HS-5 (cell line): ENCODE results near the gene C16orf54.
"Not testable (repeated sequence)": the region's sequence is repeated elsewhere in the genome, so short reads cannot be mapped to it uniquely, and the experiment has no call there.

Source experiments
- DNase-seq: peaks from one replicate; pipeline ENCODE4 v3.0.0-alpha.2; 2012; ENCODE audit warnings: low read depth

The C16orf54 gene

GRCh38 chr16:29740630-29741015, 5.2 kb downstream of the C16orf54 start:
- DNase-seq = not testable (repeated sequence)

- not testable (repeated sequence) for DNase-seq
Observed at GRCh38 chr16:29739927-29740629, 5.7 kb downstream of the C16orf54 start.

GRCh38 chr16:29738514-29738913, 7.3 kb downstream of the C16orf54 start:
- no peak for DNase-seq

- DNase-seq = no peak
Observed at GRCh38 chr16:29737713-29738112, 8.1 kb downstream of the C16orf54 start.

DNA sequence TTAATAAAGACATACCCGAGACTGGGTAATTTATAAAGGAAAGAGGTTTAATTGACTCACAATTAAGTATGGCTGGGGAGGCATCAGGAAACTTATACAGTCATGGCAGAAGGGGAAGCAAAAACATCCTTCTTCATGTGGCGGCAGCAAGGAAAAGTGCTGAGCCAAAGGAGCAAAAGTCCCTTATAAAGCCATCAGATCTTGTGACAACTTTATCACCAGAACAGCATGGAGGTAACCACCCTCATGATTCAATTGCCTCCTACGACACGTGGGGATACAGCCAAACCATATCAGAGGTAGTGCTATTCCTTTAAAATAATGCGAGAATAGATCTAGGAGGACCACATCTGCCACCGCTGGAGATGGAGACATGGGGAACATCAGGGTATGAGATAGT, 9.0 kb downstream of the C16orf54 start:
- no peak for DNase-seq

- no peak for DNase-seq
Observed at GRCh38 chr16:29736112-29736511, 9.7 kb downstream of the C16orf54 start.

GRCh38 chr16:29734786-29735185, 11.0 kb downstream of the C16orf54 start:
- DNase-seq = no peak

DNA sequence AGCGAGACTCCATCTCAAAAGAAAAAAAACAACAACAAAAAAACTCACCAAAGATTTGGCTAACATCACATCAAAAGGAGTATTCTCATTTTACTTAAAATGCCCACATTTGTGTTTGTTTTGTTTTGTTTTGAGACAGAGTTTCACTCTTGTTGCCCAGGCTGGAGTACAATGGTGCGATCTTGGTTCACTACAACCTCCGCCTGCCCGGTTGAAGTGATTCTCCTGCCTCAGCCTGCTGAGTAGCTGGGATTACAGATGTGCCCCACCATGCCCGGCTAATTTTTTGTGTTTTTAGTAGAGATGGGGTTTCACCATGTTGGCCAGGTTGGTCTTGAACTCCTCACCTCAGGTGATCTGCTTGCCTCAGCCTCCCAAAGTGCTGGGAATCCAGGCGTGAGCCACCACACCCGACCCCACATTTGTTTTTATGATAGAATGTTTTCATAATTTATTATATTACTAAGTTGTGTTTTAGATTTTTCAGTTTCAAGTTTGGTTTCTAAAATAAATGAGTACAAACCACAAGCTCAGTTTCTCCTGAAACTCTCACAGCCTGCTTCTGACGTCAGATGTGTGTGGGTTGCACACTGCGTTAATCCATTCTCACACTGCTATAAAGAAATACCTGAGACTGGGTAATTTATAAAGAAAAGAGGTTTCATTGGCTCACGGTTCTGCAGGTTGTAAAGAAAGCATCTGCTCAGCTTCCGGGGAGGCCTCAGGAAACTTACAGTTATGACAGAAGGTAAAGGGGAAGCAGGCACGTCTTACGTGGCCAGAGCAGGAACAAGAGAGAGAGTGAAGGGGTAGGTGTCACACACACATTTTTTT, 13.8 kb downstream of the C16orf54 start:
- DNase-seq = not testable (repeated sequence)

DNA sequence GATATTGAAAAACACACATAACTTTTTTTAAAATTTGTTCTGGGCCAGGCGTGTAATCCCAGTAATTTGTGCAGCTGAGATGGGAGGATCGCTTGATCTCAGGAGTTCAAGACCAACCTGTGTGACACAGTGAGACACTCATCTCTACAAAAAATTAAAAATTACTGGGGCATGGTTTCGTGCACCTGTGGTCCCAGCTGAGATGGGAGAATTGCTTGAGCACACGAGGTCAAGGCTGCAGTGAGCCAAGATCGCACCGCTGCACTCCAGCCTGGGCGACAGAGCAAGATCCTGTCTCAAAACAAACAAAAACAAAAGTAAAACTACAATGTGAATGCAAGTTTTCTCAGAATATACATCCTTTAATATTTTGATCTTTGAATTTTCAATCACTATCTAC, 15.1 kb downstream of the C16orf54 start:
- DNase-seq = no peak

- DNase-seq = peak; percentile 24
Observed at GRCh38 chr16:29729116-29729521, 16.7 kb downstream of the C16orf54 start.

DNA sequence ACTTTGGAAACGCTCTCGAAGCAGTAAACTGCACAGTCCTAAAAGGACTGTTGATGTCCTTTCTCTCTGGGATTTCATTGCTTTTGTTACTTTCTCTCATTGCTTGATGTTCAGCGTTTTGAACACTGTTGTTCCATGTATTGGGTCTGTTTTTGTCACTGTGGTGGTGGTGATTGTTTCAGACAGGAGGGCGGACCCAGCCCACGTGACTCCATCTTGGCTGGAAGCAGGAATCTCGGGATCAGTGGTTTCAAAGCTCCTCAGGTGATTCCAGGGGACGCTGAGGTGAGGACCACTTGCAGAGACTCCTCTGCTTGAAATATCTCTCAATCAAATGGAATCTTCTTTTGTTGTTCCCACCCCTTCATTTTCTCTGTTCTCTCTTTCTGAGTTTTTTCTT, 18.3 kb downstream of the C16orf54 start:
- no peak for DNase-seq

- DNase-seq = no peak
Observed at GRCh38 chr16:29726845-29727377, 18.9 kb downstream of the C16orf54 start.

DNA sequence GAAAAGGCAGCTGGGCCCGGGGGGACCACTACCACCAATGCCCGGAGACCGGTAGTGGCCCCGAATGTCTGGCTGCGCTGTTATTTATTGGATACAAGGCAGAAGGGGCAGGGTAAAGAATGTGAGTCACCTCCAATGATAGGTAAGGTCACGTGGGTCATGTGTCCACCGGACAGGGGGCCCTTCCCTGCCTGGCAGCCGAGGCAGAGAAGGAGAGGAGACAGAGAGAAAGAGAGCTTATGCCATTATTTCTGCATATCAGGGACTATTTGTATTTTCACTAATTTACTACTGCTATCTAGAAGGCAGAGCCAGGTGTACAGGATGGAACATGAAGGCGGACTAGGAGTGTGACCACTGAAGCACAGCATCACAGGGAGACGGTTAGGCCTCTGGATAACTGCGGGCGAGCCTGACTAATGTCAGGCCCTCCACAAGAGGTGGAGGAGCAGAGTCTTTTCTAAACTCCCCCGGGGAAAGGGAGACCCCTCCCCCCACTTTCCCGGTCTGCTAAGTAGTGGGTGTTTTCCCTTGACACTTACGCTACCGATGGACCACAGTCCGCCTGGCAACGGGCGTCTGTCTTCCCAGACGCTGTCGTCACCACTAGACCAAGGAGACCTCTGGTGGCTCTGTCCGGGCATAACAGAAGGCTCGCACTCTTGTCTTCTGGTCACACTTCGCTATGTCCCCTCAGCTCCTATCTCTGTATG, 24.5 kb downstream of the C16orf54 start:
- DNase-seq = not testable (repeated sequence)

- no peak for DNase-seq
Observed at GRCh38 chr16:29720703-29721102, 25.1 kb downstream of the C16orf54 start.

DNA sequence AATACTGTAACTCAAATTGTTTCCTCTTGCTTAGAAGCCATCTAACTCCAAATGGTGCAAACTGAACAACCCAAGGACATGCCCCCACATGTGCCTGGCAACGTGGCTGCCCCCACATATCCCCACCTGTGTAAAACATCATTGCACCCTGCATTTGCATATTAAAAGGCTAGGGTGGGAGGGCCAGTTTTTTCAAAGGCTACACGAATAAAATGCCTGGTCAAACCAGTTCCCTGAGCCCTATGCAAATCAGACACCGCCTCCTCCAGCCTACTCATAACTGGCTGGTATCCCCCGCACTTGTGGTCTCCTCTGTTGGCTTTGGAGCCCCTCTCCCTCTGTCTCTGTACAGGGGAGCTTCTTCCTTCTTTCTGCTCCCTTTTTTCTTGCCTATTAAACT, 26.7 kb downstream of the C16orf54 start:
- DNase-seq = no peak

DNA sequence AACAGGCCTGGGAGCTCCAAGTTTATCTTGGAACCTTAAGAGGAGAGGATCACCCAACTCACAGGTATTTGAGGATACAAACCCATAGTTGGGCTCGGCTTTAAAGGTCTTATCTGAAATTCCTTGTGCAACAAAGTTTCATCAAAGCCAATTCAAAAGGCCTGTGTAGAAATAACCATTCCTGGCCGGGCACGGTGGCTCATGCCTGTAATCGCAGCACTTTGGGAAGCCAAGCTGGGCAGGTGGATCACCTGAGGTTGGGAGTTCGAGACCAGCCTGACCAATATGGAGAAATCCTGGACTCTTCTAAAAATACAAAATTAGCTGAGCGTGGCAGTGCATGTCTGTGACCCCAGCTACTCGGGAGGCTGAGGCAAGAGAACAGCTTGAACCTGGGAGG, 28.7 kb downstream of the C16orf54 start:
- DNase-seq = no peak

DNA sequence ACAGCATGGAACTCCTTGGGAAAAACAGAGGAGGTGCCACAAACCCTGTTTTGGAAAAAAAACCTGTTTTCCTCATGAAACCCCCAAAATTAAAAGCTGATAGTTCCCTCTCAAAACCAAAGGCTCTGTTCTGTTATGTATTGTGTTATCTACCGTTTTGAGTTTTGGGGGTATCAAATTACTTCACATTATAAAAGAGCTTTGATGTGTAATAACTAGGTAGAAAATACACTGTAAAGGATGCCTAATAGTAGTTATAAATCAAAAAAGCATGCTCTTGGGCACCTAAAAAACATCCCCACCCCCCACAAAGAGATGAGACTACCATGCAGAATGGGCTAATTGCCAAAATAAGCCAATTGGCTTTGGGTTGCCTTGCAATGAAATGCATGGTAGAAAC, 30.8 kb downstream of the C16orf54 start:
- DNase-seq = no peak

DNA sequence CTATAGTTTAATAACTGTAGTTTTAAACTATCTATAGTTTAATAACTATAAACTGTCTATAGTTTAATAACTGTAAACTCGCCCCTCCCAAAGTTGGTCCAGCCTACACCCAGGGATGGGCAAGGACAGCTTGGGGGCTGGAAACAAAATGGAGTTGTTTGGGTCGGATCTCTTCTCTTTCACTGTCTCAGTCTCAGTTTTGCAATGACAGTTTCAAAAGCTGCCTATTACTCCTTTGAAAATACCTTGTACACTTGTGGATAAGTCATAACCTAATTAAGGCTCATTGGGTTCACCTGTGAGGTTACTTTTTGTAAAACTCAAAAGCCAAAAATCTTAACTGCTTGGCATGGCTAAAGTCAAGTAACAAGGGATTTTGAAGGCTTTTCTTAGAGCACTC, 31.4 kb downstream of the C16orf54 start:
- DNase-seq = no peak

DNA sequence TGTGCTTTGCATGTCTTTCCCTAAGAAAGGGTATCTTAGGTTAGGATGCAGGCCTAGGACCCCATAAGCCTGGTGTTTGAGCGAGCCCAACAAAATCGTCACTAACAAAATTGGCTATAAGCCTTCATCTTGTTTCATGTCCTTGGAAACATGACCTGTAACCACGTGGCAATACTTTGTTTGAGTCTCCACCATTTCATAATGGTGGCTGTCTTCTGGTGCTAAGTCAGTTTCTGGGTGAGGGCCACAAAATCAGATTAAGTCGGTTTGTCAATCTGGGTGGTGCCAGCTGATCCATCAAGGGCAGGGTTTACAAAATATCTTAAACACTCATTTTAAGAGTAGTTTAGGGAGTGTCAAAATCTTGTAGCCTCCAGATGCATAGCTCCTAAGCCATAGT, 33.0 kb downstream of the C16orf54 start:
- DNase-seq = no peak

- peak; percentile 38 for DNase-seq
Observed at GRCh38 chr16:29710227-29711219, 35.3 kb downstream of the C16orf54 start.

- DNase-seq = not testable (repeated sequence)
Observed at GRCh38 chr16:29709657-29710056, 36.1 kb downstream of the C16orf54 start.
